Duodenal mucosa (tissue), 2 donors: ENCODE measurements around the gene ERVH48-1.
"Not testable (repeated sequence)": the region's sequence is repeated elsewhere in the genome, so short reads cannot be mapped to it uniquely, and the experiment has no call there.

Experiments
- H3K27ac ChIP-seq: one replicate; pipeline ENCODE4 v1.7.0; 2013; ENCODE audit warnings: low read depth, low read length
- H3K27me3 ChIP-seq, 2 donors: one replicate each; pipeline ENCODE4 v1.7.0; 2013; ENCODE audit warnings: low read length in 2 of 2, control low read depth in 1 of 2; ENCODE audit not compliant: insufficient read depth in 2 of 2, control insufficient read depth in 1 of 2
- H3K36me3 ChIP-seq, 2 donors: one replicate each; pipeline ENCODE4 v1.7.0; 2013; ENCODE audit warnings: low read length in 2 of 2, control low read depth in 1 of 2; ENCODE audit not compliant: insufficient read depth in 2 of 2, control insufficient read depth in 1 of 2
- H3K4me1 ChIP-seq, 2 donors: one replicate each; pipeline ENCODE4 v1.7.0; 2013; ENCODE audit warnings: low read length in 2 of 2, control low read depth in 1 of 2; ENCODE audit not compliant: insufficient read depth in 2 of 2, control insufficient read depth in 1 of 2
- H3K4me3 ChIP-seq, 2 donors: one replicate each; pipeline ENCODE4 v1.7.0; 2013; ENCODE audit warnings: low read length in 2 of 2, low read depth in 1 of 2
- H3K9ac ChIP-seq, 2 donors: one replicate each; pipeline ENCODE4 v1.7.0; 2013; ENCODE audit warnings: low read length in 2 of 2, low read depth in 1 of 2
- H3K9me3 ChIP-seq, 2 donors: one replicate each; pipeline ENCODE4 v1.7.0; 2013; ENCODE audit warnings: low read length in 2 of 2, control low read depth in 1 of 2; ENCODE audit not compliant: control insufficient read depth in 1 of 2

ERVH48-1 gene

DNA sequence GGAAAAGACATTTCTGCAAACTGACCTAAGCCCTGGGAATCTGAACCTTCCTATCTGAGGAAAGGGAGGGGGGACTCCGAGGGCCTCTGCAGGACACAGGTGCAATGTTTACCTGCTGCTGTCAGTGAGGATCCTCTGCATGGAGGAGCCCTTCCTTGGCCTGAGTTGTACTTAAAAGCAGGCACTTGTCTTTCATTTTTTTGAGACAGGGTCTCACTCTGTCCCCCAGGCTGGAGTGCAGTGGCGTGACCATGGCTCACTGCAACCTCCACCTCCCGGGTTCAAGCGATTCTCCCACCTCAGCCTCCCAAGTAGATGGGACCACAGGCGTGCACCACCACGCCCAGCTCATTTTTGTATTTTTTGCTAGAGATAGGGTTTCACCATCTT, 13.2 kb upstream of the ERVH48-1 start:
- not testable (repeated sequence) for H3K27me3 ChIP-seq, H3K4me3 ChIP-seq, H3K36me3 ChIP-seq, H3K4me1 ChIP-seq, H3K9ac ChIP-seq, H3K27ac ChIP-seq, H3K9me3 ChIP-seq

DNA sequence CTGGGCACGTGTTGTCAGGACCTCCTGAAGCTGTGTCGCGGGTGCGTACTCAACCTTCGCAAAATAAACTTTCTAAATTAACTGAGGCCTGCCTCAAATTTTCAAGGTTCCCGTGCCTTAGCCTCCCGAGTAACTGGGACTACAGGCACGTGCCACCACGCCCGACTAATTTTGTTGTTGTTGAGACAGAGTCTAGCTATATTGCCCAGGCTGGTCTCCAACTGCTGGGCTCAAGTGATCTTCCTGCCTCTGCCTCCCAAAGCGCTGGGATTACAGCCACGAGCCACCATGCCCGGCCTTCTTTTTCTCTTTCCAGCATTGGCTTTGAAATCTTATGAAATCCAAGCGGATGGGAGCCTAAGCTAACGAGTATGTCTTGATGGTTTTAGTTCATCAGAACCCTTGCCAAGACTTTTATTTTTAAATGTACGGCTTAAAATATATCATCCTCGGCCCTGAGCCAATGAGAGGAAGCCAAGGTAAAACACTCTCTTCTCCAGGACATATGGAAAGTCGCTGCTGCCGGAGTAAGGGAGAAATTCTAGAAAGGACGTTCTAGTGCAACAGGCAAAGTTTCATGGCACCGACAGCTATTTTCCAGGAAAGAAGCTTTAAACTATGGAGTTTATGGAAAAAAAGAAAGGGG, 12.7 kb upstream of the ERVH48-1 start:
- no peak overlapping the region for H3K9ac ChIP-seq
- no peak overlapping the region for H3K4me3 ChIP-seq
- H3K27me3 ChIP-seq: no peaks in the 10 kb centered on the region
- no peak overlapping the region for H3K27ac ChIP-seq
- H3K4me1 ChIP-seq: no peaks in the 10 kb centered on the region
- no peaks in the 10 kb centered on the region for H3K9me3 ChIP-seq
- H3K36me3 ChIP-seq: no peaks in the 10 kb centered on the region

DNA sequence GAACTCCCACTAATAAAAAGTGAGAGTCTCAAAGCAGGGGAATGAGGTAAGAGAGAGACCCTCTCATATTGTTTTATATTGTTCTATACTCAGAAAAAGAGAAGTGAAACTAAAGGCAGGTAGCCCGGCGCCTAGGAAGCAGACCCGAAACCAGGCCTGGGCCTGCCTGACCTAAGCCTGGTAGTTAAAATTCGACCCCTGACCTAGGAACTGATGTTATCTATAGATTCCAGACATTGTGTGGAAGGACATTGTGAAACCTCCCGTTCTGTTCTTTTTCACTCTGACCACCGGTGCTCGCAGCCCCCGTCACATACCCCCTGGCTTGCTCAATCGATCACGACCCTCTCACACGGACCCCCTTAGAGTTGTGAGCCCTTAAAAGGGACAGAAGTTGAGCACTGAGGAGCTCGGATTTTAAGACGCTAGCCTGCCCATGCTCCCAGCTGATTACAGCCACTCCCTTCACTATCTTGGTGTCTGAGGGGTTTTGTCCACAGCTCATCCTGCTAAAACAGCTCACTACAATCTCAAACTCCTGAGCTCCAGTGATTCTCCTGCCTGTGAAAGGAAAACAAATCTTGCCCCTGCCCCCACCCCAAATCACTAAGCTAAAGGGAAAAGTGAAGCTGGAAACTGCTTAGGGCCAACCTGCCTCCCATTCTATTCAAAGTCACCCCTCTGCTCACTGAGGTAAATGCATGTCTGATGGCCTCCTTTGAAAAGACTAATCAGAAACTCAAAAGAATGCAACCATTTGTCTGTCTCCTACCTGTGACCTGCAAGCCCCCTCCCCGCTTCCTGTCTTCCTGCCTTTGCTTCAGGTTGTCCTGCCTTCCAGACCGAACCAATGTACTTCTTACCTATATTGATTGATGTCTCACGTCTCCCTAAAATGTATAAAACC, 11.9 kb upstream of the ERVH48-1 start:
- H3K27me3 ChIP-seq, H3K27ac ChIP-seq, H3K4me1 ChIP-seq, H3K4me3 ChIP-seq, H3K36me3 ChIP-seq, H3K9ac ChIP-seq, H3K9me3 ChIP-seq: not testable (repeated sequence)

DNA sequence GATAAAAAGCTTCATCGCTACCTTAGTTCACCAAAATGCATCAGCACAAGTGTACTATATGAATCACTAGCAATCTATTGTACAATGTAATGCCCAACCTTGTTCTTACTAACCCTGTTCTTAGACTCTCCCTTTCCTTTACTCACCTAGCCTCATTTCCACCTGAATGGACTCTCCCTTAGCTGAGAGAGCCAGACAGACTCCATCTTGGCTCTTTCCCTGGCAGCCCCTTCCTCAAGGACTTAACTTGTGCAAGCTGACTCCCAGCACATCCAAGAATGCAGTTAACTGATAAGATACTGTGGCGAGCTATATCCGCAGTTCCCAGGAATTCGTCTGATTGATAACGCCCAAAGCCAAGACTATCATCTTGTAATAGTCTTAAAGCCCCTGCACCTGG, 10.9 kb upstream of the ERVH48-1 start:
- not testable (repeated sequence) for H3K4me3 ChIP-seq, H3K36me3 ChIP-seq, H3K4me1 ChIP-seq, H3K27ac ChIP-seq, H3K9ac ChIP-seq, H3K9me3 ChIP-seq, H3K27me3 ChIP-seq

DNA sequence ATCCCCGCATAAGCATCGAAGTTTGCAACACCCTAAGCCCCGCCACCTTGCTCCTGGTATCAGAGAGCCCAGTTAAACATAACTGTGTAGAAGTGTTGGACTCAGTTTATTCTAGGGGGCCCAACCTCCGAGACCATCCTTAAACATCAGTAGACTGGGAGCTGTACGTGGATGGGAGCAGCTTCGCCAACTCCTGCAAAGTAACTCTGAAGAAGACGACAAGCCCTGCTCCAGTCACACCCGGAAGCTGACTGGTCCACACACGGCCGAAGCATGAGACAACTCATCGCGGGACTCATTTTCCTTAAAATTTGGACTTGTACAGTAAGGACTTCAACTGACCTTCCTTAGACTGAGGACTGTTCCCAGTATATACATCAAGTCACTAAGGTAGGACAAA, 8.5 kb upstream of the ERVH48-1 start:
- H3K9me3 ChIP-seq, H3K4me1 ChIP-seq, H3K4me3 ChIP-seq, H3K27me3 ChIP-seq, H3K36me3 ChIP-seq, H3K27ac ChIP-seq, H3K9ac ChIP-seq: not testable (repeated sequence)

DNA sequence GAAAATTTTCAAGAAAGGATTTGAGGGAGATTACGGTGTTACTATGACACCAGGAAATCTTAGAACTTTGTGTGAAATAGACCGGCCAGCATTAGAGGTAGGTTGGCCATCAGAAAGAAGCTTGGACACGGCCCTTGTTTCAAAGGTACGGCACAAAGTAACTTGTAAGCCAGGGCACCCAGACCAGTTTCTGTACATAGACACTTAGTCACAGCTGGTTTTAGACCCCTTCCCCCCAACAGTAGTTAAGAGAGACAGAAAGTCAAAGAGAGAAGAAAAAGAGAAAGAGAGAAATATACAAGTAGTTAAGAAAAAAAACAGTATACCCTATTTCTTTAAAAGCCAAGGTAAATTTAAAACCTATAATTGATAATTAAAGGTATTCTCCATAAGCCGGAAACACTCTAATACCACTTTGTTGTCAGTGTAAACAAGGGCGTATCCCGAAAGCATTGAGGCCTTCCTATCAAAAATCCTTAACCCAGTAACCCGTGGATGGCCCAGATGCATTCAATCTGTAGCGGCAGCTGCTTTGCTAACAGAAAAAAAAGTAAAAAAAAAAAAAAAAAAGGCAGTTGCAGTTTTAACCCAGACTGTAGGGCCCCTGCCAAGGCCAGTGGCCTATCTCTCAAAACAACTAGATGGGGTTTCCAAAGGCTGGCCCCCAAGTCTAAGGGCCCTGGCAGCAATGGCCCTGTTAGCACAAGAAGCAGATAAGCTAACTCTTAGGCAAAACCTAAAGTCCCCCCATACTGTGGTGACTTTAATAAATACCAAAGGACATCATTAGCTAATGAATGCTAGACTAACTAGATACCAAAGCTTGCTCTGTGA, 7.9 kb upstream of the ERVH48-1 start:
- H3K9me3 ChIP-seq, H3K4me1 ChIP-seq, H3K9ac ChIP-seq, H3K27me3 ChIP-seq, H3K4me3 ChIP-seq, H3K27ac ChIP-seq, H3K36me3 ChIP-seq: not testable (repeated sequence)

DNA sequence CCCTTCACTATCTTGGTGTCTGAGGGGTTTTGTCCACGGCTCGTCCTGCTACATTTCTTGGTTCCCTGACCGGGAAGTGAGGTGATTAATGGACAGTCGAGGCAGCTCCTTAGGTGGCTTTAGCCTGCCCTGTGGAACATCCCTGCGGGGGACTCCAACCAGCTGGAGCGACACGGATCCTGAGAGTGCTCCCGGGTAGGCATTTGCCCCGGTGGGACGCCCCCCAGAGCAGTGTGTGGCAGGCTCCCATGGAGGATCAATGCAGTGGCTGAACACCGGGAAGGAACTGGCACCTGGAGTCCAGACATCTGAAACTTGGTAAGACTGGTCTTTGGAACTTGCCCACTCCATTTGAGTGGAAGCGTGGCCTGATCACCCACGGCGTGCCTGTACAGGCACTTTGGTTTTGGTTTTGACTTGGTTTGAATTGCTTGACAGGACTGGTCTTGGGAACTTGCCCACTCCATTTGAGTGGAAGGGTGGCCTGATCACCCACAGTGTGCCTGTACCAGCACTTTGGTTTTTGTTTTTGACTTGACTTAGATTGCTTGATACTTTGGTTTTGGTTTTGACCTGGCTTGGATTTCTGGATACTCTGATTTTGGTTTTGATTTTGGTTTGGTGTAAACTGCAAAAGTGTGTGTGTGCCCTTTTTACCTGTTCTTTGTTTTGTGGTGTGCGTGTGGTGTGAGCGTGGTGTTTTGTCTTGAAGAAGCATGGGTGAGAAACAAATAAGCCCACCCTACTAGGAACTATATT, 7.1 kb upstream of the ERVH48-1 start:
- H3K9ac ChIP-seq, H3K4me1 ChIP-seq, H3K36me3 ChIP-seq, H3K27me3 ChIP-seq, H3K4me3 ChIP-seq, H3K9me3 ChIP-seq, H3K27ac ChIP-seq: not testable (repeated sequence)

DNA sequence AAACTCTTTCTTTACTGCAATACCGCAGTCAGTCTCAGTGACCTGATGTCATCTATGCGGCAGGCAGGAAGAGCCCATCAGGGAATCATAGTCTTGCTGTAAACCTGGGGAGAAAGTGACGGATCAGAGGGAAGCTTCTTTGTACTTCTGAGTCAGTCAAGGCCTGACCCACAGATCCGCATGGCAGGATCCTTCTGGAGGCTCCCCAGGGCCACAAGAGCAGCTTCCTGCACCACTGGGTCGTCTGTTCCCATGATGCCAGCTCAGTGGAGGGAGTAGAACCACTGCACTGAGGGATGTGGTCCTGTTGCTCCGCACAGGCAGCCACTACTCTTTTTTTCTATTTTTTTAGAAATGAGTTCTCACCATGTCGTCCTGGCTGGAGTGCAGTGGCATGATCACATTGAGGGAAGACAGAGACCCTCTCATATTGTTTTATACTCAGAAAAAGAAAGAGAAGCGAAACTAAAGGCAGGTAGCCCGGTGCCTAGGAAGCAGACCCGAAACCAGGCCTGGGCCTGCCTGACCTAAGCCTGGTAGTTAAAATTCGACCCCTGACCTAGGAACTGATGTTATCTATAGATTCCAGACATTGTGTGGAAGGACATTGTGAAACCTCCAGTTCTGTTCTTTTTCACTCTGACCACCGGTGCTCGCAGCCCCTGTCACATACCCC, 6.3 kb upstream of the ERVH48-1 start:
- H3K4me3 ChIP-seq: no peak overlapping the region
- H3K27me3 ChIP-seq: no peaks in the 10 kb centered on the region
- H3K36me3 ChIP-seq: no peaks in the 10 kb centered on the region
- no peak overlapping the region for H3K9ac ChIP-seq
- no peaks in the 10 kb centered on the region for H3K4me1 ChIP-seq
- H3K9me3 ChIP-seq: no peaks in the 10 kb centered on the region
- no peak overlapping the region for H3K27ac ChIP-seq

DNA sequence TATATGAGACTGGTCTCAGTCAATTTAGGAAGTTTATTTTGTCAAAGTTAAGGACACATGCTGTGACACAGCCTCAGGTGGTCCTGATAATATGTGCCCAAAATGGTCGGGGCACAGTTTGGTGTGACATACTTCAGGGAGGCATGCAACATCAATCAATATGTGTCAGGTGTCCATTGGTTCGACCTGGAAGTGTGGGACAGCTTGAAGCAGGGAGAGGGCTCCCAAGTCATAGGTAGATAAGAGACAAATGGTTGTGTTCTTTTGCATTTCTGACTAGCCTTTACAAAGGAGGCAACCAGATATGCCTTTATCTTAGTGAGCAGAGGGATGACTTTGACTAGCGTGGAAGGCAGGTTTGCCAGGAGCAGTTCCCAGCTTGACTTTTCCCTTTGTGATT, 4.5 kb upstream of the ERVH48-1 start:
- Histone ChIP-seq H3K4me3 (no peak overlapping the region), H3K27ac (no peak overlapping the region), H3K36me3 (no peaks in the 10 kb centered on the region), H3K4me1 (no peaks in the 10 kb centered on the region), H3K27me3 (no peaks in the 10 kb centered on the region), H3K9ac (no peak overlapping the region), H3K9me3 (no peaks in the 10 kb centered on the region)
